Measurements from ENCODE around the gene DOLPP1.

DNA sequence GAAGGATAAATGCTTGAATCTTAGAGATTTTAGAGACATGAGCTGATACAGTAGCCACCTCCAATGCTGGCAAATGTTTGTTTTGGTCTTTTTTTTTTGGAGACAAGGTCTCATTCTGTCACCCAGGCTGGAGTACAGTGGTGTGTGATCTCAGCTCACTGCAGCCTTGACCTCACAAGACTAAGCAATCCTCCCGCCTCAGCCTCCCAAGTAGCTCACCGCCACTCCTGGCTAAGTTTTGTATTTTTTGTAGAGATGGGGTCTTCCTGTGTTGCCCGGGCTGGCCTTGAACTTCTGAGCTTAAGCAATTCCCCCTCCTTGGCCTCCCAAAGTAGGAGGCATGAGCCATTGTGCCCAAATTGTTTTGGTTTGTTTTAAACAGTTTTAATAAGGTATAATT lies 6.8 kb upstream of the DOLPP1 start:
- TF ChIP-seq, protein P1, sequence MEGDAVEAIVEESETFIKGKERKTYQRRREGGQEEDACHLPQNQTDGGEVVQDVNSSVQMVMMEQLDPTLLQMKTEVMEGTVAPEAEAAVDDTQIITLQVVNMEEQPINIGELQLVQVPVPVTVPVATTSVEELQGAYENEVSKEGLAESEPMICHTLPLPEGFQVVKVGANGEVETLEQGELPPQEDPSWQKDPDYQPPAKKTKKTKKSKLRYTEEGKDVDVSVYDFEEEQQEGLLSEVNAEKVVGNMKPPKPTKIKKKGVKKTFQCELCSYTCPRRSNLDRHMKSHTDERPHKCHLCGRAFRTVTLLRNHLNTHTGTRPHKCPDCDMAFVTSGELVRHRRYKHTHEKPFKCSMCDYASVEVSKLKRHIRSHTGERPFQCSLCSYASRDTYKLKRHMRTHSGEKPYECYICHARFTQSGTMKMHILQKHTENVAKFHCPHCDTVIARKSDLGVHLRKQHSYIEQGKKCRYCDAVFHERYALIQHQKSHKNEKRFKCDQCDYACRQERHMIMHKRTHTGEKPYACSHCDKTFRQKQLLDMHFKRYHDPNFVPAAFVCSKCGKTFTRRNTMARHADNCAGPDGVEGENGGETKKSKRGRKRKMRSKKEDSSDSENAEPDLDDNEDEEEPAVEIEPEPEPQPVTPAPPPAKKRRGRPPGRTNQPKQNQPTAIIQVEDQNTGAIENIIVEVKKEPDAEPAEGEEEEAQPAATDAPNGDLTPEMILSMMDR (IDR thresholded peaks at IDR 0.05): no peak
- TF ChIP-seq POLR2A (IDR thresholded peaks at IDR 0.05): no peak

Data from testis (tissue), 2 donors.